Measurements from ENCODE around the gene SOAT2.

GRCh38 chr12:53159195-53159839 lies 56.0 kb downstream of the SOAT2 start:
- TF ChIP-seq POLR2AphosphoS5 (IDR thresholded peaks at IDR 0.05; ENCODE audit: borderline replicate concordance, low read depth, low read length) = no peak
- TF ChIP-seq EZH2 (IDR thresholded peaks at IDR 0.05) = no peak

All from SK-N-MC (cell line).